ENCODE measurements around the gene ZSCAN21.

Gene ZSCAN21

GRCh38 chr7:100033526-100033925 lies 16.0 kb upstream of the ZSCAN21 start:
- ATAC-seq = no peak
- no peak for TF ChIP-seq ESRRG (CRISPR knock-in tag; IDR thresholded peaks at IDR 0.05)
- no peak for TF ChIP-seq SNAI2 (CRISPR knock-in tag; IDR thresholded peaks at IDR 0.05)
- TF ChIP-seq ARNTL (CRISPR knock-in tag; IDR thresholded peaks at IDR 0.05; ENCODE audit: borderline replicate concordance, low read depth) = no peak

- peak; percentile 89 for ATAC-seq
- TF ChIP-seq POU6F1 (CRISPR knock-in tag; IDR thresholded peaks at IDR 0.05; ENCODE audit: borderline replicate concordance, low read depth) (no peak), ISL1 (CRISPR knock-in tag; IDR thresholded peaks at IDR 0.05) (peak; percentile 57; the same call in 1 of the 2 replicates)
Observed at GRCh38 chr7:100034871-100035510, 14.6 kb upstream of the ZSCAN21 start.

GRCh38 chr7:100035876-100036275 lies 13.7 kb upstream of the ZSCAN21 start:
- no peak for ATAC-seq
- TF ChIP-seq CREB5 (CRISPR knock-in tag; IDR thresholded peaks at IDR 0.05; ENCODE audit: low read depth) (no peak), ZC3H10 (CRISPR knock-in tag; IDR thresholded peaks at IDR 0.05) (no peak), GLIS3 (CRISPR knock-in tag; IDR thresholded peaks at IDR 0.05) (no peak), ISL1 (CRISPR knock-in tag; IDR thresholded peaks at IDR 0.05) (no peak), ESRRG (CRISPR knock-in tag; IDR thresholded peaks at IDR 0.05) (no peak), CSRNP3 (CRISPR knock-in tag; IDR thresholded peaks at IDR 0.05) (no peak)

- TF ChIP-seq CREB5 (CRISPR knock-in tag; IDR thresholded peaks at IDR 0.05; ENCODE audit: low read depth) (no peak), TOX (CRISPR knock-in tag; IDR thresholded peaks at IDR 0.05; ENCODE audit: borderline replicate concordance) (no peak), GLIS3 (CRISPR knock-in tag; IDR thresholded peaks at IDR 0.05) (no peak), CSDC2 (CRISPR knock-in tag; IDR thresholded peaks at IDR 0.05) (no peak), TSHZ2 (CRISPR knock-in tag; IDR thresholded peaks at IDR 0.05) (no peak), BACH2 (CRISPR knock-in tag; IDR thresholded peaks at IDR 0.05; ENCODE audit: borderline replicate concordance) (no peak), POU6F1 (CRISPR knock-in tag; IDR thresholded peaks at IDR 0.05; ENCODE audit: borderline replicate concordance, low read depth) (no peak), ZFP30 (CRISPR knock-in tag; IDR thresholded peaks at IDR 0.05) (no peak), TCF4 (CRISPR knock-in tag; IDR thresholded peaks at IDR 0.05; ENCODE audit: borderline replicate concordance) (no peak), ISL1 (CRISPR knock-in tag; IDR thresholded peaks at IDR 0.05) (no peak), OSR1 (CRISPR knock-in tag; IDR thresholded peaks at IDR 0.05) (no peak)
Observed at GRCh38 chr7:100038326-100038725, 11.2 kb upstream of the ZSCAN21 start.

More at GRCh38 chr7:100038326-100038725, 11.2 kb upstream of the ZSCAN21 start:
- ATAC-seq = no peak
